MM.1S (cell line): ENCODE data around the gene ELP2.

Experiments used
- DNase-seq: peaks from one replicate; pipeline ENCODE4 v3.0.0-alpha.2; 2015
- H2AFZ ChIP-seq: fragments of 300-600 bp; sonication (generic); 2 replicates; pipeline ENCODE4 v1.6.0; 2016; ENCODE audit warnings: antibody characterized with exemption, low read length
- H3F3A ChIP-seq: fragments of 300-600 bp; sonication (generic); 2 replicates; pipeline ENCODE4 v1.6.1; 2016; ENCODE audit warnings: mild to moderate bottlenecking, antibody characterized with exemption, low read length, moderate library complexity, mixed read lengths; ENCODE audit not compliant: insufficient read depth
- H3K27ac ChIP-seq: fragments of 300-600 bp; sonication (generic); 2 replicates; pipeline ENCODE4 v1.5.1; 2016; ENCODE audit warnings: mild to moderate bottlenecking, low read length
- H3K27me3 ChIP-seq: fragments of 300-600 bp; sonication (generic); replicated peaks from 2 replicates; pipeline ENCODE4 v1.6.0; 2016; ENCODE audit warnings: low read length; ENCODE audit not compliant: insufficient read depth
- H3K36me3 ChIP-seq: fragments of 300-600 bp; sonication (generic); replicated peaks from 2 replicates; pipeline ENCODE4 v1.6.1; 2016; ENCODE audit warnings: mild to moderate bottlenecking, low read length, mixed read lengths; ENCODE audit not compliant: insufficient read depth
- H3K4me1 ChIP-seq: fragments of 300-600 bp; sonication (generic); 2 replicates; pipeline ENCODE4 v1.6.1; 2016; ENCODE audit warnings: low read length, mixed read lengths
- H3K4me2 ChIP-seq: fragments of 300-600 bp; sonication (generic); 2 replicates; pipeline ENCODE4 v1.6.0; 2016; ENCODE audit warnings: low read depth, low read length
- H3K4me3 ChIP-seq: fragments of 300-600 bp; sonication (generic); 2 replicates; pipeline ENCODE4 v1.5.1; 2016; ENCODE audit warnings: low read length, mixed read lengths
- H3K79me2 ChIP-seq: fragments of 300-600 bp; sonication (generic); 2 replicates; pipeline ENCODE4 v1.6.1; 2016; ENCODE audit warnings: mixed run types, low read length, mixed read lengths
- H3K9ac ChIP-seq: fragments of 300-600 bp; sonication (generic); 2 replicates; pipeline ENCODE4 v1.6.1; 2016; ENCODE audit warnings: low read length, mixed read lengths
- H3K9me2 ChIP-seq: fragments of 300-600 bp; sonication (generic); replicated peaks from 2 replicates; pipeline ENCODE4 v1.6.1; 2016; ENCODE audit warnings: mild to moderate bottlenecking, low read length, mixed read lengths; ENCODE audit not compliant: insufficient read depth
- H3K9me3 ChIP-seq: fragments of 300-600 bp; sonication (generic); replicated peaks from 2 replicates; pipeline ENCODE4 v1.6.1; 2016; ENCODE audit warnings: mild to moderate bottlenecking, low read length, mixed read lengths; ENCODE audit not compliant: insufficient read depth
- H4K20me1 ChIP-seq: fragments of 300-600 bp; sonication (generic); 2 replicates; pipeline ENCODE4 v1.6.1; 2016; ENCODE audit warnings: mild to moderate bottlenecking, low read length, moderate library complexity, mixed read lengths; ENCODE audit not compliant: insufficient read depth
- CTCF ChIP-seq: fragments of 300-600 bp; sonication (generic); IDR thresholded peaks from 2 replicates; pipeline ENCODE4 v1.5.1; 2016; ENCODE audit warnings: antibody characterized with exemption, low read length, mixed read lengths
- EZH2 ChIP-seq: fragments of 300-600 bp; sonication (generic); optimal IDR thresholded peaks from 2 replicates; pipeline ENCODE3; 2017; ENCODE audit warnings: low read depth, mild to moderate bottlenecking, antibody characterized with exemption, low read length, mixed read lengths
- EZH2phosphoT487 ChIP-seq: fragments of 300-600 bp; sonication (generic); IDR thresholded peaks from 2 replicates; pipeline ENCODE4 v1.6.1; 2018; ENCODE audit warnings: antibody characterized with exemption, low read length

ELP2 gene

GRCh38 chr18:36187826-36188721 lies 58.4 kb downstream of the ELP2 start:
- Histone ChIP-seq H3K27ac (no peak overlapping the region), H3K79me2 (no peaks in the 10 kb centered on the region), H3F3A (no peaks in the 10 kb centered on the region), H3K4me1 (no peaks in the 10 kb centered on the region), H3K9ac (peak overlapping the region; percentile 37; the same call in 1 of the 2 replicates), H2AFZ (peak overlapping the region; percentile 81), H4K20me1 (no peaks in the 10 kb centered on the region), H3K36me3 (no peaks in the 10 kb centered on the region), H3K9me3 (no peaks in the 10 kb centered on the region), H3K4me2 (peak overlapping the region; percentile 95), H3K27me3 (peaks cover 4% of the 10 kb centered on the region; the same call in 1 of the 2 replicates), H3K4me3 (peak overlapping the region; percentile 64), H3K9me2 (no peaks in the 10 kb centered on the region)
- TF ChIP-seq EZH2phosphoT487 (no peak), CTCF (no peak), EZH2 (no peak)
- no peak for DNase-seq

- Histone ChIP-seq H3K79me2 (no peaks in the 10 kb centered on the region), H3K4me3 (no peak overlapping the region), H3K4me2 (no peak overlapping the region), H2AFZ (no peak overlapping the region), H3K27me3 (peaks cover 4% of the 10 kb centered on the region; the same call in 1 of the 2 replicates), H4K20me1 (no peaks in the 10 kb centered on the region), H3K36me3 (no peaks in the 10 kb centered on the region), H3K4me1 (no peaks in the 10 kb centered on the region), H3K9me3 (no peaks in the 10 kb centered on the region), H3K27ac (no peak overlapping the region), H3K9ac (no peak overlapping the region), H3K9me2 (no peaks in the 10 kb centered on the region), H3F3A (no peaks in the 10 kb centered on the region)
- no peak for DNase-seq
- TF ChIP-seq EZH2 (no peak), EZH2phosphoT487 (no peak), CTCF (no peak)
Measured at GRCh38 chr18:36188916-36189315, 59.2 kb downstream of the ELP2 start.

GRCh38 chr18:36189486-36189885 lies 59.8 kb downstream of the ELP2 start:
- Histone ChIP-seq H3K4me3 (no peak overlapping the region), H4K20me1 (no peaks in the 10 kb centered on the region), H3F3A (no peaks in the 10 kb centered on the region), H3K27me3 (peaks cover 4% of the 10 kb centered on the region; the same call in 1 of the 2 replicates), H3K27ac (no peak overlapping the region), H3K36me3 (no peaks in the 10 kb centered on the region), H3K79me2 (no peaks in the 10 kb centered on the region), H3K9me3 (no peaks in the 10 kb centered on the region), H3K9me2 (no peaks in the 10 kb centered on the region), H3K9ac (no peak overlapping the region), H3K4me2 (no peak overlapping the region), H2AFZ (no peak overlapping the region), H3K4me1 (no peaks in the 10 kb centered on the region)
- TF ChIP-seq EZH2 (no peak), EZH2phosphoT487 (no peak), CTCF (no peak)
- no peak for DNase-seq
